Measurements from ENCODE around the gene DNAH5. TPM values are rescaled to one million over a fixed set of nuclear protein-coding genes. Genes with fewer than 3 reads are reported as not detected.

Gene DNAH5
- total RNA-seq, 1 experiment from 2014 or later = 8.0 TPM

- in situ Hi-C loops (cut with HindIII; ENCODE audit: low pct_unique_long_range_greater_than_20kb, low sequenced_read_pairs) (no loop called here), intact Hi-C loops (cut with micrococcal nuclease; ENCODE audit: unreplicated experiment) (no loop called here)
- no peak overlapping the region for H3K27ac ChIP-seq (ENCODE audit: low read length)
- H3K36me3 ChIP-seq (ENCODE audit: control insufficient read depth, insufficient read depth, low read length) = no peaks in the 10 kb centered on the region
- TF ChIP-seq POLR2AphosphoS5 (IDR thresholded peaks at IDR 0.05; ENCODE audit: low read depth, low read length) (no peak), TCF7L2 (IDR thresholded peaks at IDR 0.05; ENCODE audit: low read depth, low read length) (no peak), SIN3A (IDR thresholded peaks at IDR 0.05; ENCODE audit: borderline replicate concordance, insufficient read depth, low read depth, low read length) (no peak)
- TF ChIP-seq, protein P1, sequence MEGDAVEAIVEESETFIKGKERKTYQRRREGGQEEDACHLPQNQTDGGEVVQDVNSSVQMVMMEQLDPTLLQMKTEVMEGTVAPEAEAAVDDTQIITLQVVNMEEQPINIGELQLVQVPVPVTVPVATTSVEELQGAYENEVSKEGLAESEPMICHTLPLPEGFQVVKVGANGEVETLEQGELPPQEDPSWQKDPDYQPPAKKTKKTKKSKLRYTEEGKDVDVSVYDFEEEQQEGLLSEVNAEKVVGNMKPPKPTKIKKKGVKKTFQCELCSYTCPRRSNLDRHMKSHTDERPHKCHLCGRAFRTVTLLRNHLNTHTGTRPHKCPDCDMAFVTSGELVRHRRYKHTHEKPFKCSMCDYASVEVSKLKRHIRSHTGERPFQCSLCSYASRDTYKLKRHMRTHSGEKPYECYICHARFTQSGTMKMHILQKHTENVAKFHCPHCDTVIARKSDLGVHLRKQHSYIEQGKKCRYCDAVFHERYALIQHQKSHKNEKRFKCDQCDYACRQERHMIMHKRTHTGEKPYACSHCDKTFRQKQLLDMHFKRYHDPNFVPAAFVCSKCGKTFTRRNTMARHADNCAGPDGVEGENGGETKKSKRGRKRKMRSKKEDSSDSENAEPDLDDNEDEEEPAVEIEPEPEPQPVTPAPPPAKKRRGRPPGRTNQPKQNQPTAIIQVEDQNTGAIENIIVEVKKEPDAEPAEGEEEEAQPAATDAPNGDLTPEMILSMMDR (IDR thresholded peaks at IDR 0.05) = no peak
- TF ChIP-seq, protein P2, sequence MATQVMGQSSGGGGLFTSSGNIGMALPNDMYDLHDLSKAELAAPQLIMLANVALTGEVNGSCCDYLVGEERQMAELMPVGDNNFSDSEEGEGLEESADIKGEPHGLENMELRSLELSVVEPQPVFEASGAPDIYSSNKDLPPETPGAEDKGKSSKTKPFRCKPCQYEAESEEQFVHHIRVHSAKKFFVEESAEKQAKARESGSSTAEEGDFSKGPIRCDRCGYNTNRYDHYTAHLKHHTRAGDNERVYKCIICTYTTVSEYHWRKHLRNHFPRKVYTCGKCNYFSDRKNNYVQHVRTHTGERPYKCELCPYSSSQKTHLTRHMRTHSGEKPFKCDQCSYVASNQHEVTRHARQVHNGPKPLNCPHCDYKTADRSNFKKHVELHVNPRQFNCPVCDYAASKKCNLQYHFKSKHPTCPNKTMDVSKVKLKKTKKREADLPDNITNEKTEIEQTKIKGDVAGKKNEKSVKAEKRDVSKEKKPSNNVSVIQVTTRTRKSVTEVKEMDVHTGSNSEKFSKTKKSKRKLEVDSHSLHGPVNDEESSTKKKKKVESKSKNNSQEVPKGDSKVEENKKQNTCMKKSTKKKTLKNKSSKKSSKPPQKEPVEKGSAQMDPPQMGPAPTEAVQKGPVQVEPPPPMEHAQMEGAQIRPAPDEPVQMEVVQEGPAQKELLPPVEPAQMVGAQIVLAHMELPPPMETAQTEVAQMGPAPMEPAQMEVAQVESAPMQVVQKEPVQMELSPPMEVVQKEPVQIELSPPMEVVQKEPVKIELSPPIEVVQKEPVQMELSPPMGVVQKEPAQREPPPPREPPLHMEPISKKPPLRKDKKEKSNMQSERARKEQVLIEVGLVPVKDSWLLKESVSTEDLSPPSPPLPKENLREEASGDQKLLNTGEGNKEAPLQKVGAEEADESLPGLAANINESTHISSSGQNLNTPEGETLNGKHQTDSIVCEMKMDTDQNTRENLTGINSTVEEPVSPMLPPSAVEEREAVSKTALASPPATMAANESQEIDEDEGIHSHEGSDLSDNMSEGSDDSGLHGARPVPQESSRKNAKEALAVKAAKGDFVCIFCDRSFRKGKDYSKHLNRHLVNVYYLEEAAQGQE (IDR thresholded peaks at IDR 0.05; ENCODE audit: insufficient read depth in 1 of 2, low read depth in 2 of 2, low read length in 1 of 2) = no peak
- H3K4me1 ChIP-seq (ENCODE audit: control insufficient read depth, insufficient read depth, low read length) = no peaks in the 10 kb centered on the region
- CTCF ChIA-PET = no interaction called here
- DNase-seq (ENCODE audit: low read depth, low spot score) (no peak), ATAC-seq (no peak)
- POLR2A ChIA-PET = no interaction called here
- H3K9me3 ChIP-seq (ENCODE audit: control insufficient read depth, insufficient read depth, low read depth, low read length) = no peaks in the 10 kb centered on the region
- BruUV-seq (replicated peaks) = no TSS peak
- no peak overlapping the region for H3K4me3 ChIP-seq (ENCODE audit: low read depth in 2 of 2, low read length in 2 of 2)
- H3K27me3 ChIP-seq (ENCODE audit: control insufficient read depth, insufficient read depth, low read length) = no peaks in the 10 kb centered on the region
Measured at GRCh38 chr5:13643196-13643595, 301.3 kb downstream of the DNAH5 start.

Other genes with a start within 250 kb of the DNAH5 start
- gene TRIO, start 198.7 kb upstream of the DNAH5 start, total RNA-seq (2021; ENCODE audit: unreplicated experiment) = 349 TPM